Activated naive CD4-positive, alpha-beta T cell treated with anti-CD3 and anti-CD28 coated beads, Interleukin-2, amount 50 U/mL, for 72 hours (primary cell): Measurements from ENCODE around the gene SETBP1. TPM values are rescaled to one million over a fixed set of nuclear protein-coding genes. Genes with fewer than 3 reads are reported as not detected.

Source experiments
- ATAC-seq, 2 donors: fragments of 150-1000 bp; cut with Tn5 transposase; 2 replicates each; pipeline ENCODE4 v1.10.0; 2021; ENCODE audit warnings: mild to moderate bottlenecking in 2 of 2, moderate library complexity in 2 of 2
- DNase-seq, 2 donors: peaks; one replicate each; pipeline ENCODE4 v3.0.0; 2021 to 2022; ENCODE audit warnings: low spot score in 2 of 2
- H3K27ac Mint-ChIP-seq, 2 donors: one replicate each; pipeline ENCODE4 v1.8.0; 2022; ENCODE audit warnings: mild to moderate bottlenecking in 2 of 2, mixed read lengths in 2 of 2
- H3K36me3 Mint-ChIP-seq, 2 donors: one replicate each; pipeline ENCODE4 v1.8.0; 2022; ENCODE audit warnings: mixed read lengths in 2 of 2
- H3K9me3 Mint-ChIP-seq, 2 donors: one replicate each; pipeline ENCODE4 v1.8.0; 2022; ENCODE audit warnings: mixed read lengths in 2 of 2
- total RNA-seq, 2 donors: library from RNA; stranded (reverse); gene quantifications; one replicate each; pipeline ENCODE4 v1.2.3, GENCODE V29; 2022

SETBP1 gene
- total RNA-seq, 2 donors from 2014 or later, result 1.2 to 2.7 TPM

DNA sequence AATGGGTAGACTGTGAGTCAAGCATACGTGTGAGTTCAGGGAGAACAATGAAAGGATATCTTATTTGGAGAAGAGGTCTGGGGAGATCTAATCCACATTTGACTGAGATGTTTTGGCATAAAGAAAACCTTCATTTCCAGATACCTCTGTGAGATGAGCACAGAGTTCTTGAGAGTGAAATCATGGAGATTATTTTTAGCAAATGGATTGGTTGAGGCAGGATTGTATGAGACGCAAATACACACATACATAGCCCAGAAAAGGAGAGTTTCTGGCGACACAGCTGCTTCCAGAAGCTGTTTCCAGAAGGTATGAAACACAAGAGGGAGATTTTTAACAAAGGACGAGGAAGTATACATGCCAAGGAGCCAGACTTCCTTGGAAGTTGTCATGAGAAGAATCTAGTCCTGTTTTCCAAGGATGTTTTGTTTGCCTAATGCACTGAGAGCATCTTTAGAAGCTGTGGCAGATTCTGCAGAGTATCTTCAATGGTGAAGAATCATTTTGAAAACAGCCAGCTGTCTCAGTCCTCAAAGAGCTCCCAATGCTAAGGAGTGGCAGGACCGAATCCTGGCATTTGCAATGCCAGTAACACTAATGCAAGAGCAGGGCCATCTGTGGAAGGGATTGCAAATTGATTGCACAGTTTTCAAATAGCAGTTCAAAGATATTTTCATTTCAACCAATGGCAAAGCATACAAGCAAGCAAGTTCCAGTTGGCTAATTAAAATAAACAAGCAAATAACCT, 177.2 kb downstream of the SETBP1 start:
- DNase-seq (no peak), ATAC-seq (no peak)
- H3K9me3 Mint-ChIP-seq, result peaks cover 9 to 12% of the 10 kb centered on the region in 2 donors
- H3K27ac Mint-ChIP-seq, result no peak overlapping the region
- no peaks in the 10 kb centered on the region for H3K36me3 Mint-ChIP-seq

DNA sequence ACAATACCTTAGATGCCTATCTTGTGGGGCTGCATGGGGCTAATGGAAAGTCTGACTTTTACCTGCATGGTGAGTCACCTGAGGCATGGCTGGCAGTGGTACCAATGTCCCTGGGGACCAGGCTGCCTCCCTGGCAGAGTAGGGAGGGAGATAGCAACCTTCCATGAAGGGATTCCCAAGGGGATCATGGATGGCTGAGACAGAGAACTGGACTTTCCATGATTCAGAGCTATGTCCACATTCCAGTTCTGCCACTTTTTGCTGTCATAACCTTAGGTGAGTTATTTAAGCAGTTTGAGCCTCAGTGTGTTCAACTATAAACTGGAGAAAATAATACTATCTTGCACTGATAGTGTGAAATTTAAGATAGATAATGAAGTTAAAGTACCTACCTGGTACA, 178.6 kb downstream of the SETBP1 start:
- Mint-ChIP-seq H3K9me3 (peaks cover 9 to 12% of the 10 kb centered on the region in 2 donors), H3K36me3 (no peaks in the 10 kb centered on the region), H3K27ac (no peak overlapping the region)
- DNase-seq (no peak), ATAC-seq (no peak)

DNA sequence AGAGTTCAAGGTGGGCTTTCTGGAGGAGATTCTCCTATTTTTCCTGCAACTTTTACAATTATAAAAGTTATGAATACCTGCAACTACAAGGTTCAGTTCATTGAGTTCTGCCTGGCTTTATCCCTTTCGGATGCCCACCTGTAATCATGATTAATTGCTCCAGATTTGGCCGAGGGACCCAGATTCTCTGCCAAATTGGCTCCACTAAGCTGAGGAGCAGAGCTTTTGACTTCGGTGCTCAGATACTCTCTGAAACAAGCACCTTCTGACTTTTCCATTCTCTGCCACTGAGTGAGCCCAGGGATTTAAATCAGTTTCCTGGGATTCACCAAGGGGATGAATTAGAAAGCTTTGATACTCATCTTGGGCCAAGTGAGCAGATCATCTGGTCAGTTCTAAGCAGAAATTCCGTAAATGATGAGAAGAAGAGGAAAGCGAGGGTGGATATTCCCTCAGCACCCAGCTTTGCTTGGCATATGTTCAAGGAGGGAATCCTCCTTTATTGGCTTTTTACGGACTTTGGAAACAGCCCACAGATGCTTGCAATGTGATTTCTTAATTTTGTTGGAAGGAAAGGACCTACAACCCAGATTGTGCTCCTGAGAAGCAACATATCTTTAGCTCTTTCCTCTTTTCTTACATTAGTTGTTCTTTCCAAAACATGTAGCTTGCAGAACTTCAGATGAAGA, 179.2 kb downstream of the SETBP1 start:
- DNase-seq (no peak), ATAC-seq (no peak)
- Mint-ChIP-seq H3K9me3 (peaks cover 6% of the 10 kb centered on the region in 2 donors), H3K27ac (no peak overlapping the region), H3K36me3 (no peaks in the 10 kb centered on the region)

DNA sequence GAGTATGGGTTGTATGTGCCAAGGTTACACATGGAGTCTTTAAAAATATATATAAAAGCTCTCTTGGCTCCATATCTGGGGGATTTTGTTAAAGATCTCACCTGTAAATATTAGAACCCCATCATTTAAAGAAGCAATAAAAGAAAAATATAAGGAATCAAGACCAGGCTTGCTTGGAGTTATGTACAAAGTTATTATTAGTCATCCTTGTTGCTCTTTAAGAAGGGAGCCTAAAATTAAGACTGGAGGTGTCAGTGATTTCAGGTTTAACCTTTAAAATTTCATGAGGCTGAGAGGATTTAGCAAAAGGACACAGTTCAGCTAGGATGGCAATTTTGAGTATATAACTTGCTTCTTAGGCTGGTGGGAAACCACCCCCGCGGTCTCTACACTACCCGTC, 181.4 kb downstream of the SETBP1 start:
- ATAC-seq, result no peak
- H3K27ac Mint-ChIP-seq, result no peak overlapping the region
- DNase-seq, result no peak
- H3K9me3 Mint-ChIP-seq, result peaks cover 5% of the 10 kb centered on the region in 2 donors
- H3K36me3 Mint-ChIP-seq, result no peaks in the 10 kb centered on the region

DNA sequence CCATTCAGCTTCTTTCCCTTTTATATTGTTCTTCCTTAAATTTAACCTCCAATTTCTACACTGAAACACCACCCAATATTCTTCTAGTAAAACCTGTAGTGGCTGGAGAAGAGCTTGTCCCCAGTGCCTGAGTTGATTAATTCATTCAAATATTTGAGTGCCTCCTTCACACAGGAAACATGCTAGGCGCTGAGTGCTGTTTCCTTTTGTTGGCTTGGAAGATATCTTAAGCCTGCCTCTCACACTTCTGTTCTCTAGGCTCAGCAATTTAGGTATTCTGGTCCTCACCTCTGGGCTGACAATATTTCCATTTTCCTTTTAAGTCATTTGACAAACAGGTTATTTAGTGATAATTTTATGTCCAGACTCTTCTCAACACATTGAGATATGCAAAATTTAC, 185.4 kb downstream of the SETBP1 start:
- H3K9me3 Mint-ChIP-seq, result no peaks in the 10 kb centered on the region
- no peak for ATAC-seq
- no peak overlapping the region for H3K27ac Mint-ChIP-seq
- no peak for DNase-seq
- no peaks in the 10 kb centered on the region for H3K36me3 Mint-ChIP-seq

DNA sequence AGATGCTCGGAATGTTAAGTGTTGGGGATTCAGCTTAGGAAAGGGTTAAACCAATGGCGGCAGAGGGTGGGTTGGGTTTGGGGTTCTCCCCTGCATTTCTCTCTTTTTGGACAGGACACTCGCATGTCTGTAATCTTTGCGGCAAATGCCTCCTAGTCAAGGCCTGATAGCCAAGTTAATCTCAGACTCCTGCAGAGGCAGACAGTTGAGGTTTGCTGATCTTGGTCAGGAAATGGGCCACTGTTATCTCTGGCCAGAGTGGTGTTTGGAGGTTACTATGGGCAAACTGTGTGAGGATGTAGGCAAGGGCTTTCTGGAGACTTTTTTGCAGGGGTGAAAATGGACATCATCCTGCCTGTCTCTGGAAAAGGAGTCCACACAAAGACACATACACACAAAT, 188.8 kb downstream of the SETBP1 start:
- Mint-ChIP-seq H3K36me3 (no peaks in the 10 kb centered on the region), H3K9me3 (peaks cover 0 to 4% of the 10 kb centered on the region in 2 donors), H3K27ac (no peak overlapping the region)
- DNase-seq (no peak), ATAC-seq (no peak)

DNA sequence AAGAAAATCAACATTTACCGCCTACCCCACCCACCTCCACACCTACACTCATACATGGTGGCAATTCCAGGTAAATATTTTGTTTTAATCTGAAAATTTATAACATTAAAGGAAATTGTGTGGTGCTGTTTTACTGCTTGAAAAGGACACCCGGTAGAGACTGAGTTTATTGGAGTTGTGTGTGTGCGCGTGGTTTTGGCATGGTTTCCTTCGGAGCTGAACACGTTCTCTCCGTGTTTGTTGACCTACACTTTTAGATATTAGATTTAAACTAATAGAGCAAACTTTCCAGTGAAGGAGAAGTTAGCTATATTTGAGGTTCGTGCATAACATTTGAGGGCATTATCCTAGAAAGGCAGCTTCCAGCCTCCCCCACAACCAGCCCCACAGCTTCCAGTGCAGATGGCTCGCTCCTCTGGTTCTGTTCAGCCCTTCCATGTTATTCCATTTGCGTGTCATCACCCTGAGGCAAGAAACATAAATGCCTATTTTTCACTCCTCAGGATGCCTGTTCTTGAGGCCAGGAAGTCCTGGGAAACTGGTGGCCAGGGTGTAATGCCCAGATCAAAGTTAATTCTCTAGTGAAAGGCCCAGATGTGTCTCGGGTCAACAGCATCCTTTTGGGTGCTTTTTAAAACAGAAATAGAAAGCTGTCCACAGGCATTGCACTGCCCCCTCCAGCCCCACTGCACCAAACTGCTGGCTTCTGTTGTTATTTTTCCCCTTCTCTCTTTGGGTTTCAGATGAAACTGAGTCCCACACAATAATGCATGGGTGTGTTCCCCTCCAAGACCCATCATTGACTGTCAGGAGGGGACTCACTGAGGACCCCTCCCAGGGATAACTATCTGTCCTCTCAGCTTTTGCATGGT, 190.2 kb downstream of the SETBP1 start:
- ATAC-seq (no peak), DNase-seq (no peak)
- H3K27ac Mint-ChIP-seq, result no peak overlapping the region
- H3K36me3 Mint-ChIP-seq, result no peaks in the 10 kb centered on the region
- peaks cover 4 to 8% of the 10 kb centered on the region in 2 donors for H3K9me3 Mint-ChIP-seq

DNA sequence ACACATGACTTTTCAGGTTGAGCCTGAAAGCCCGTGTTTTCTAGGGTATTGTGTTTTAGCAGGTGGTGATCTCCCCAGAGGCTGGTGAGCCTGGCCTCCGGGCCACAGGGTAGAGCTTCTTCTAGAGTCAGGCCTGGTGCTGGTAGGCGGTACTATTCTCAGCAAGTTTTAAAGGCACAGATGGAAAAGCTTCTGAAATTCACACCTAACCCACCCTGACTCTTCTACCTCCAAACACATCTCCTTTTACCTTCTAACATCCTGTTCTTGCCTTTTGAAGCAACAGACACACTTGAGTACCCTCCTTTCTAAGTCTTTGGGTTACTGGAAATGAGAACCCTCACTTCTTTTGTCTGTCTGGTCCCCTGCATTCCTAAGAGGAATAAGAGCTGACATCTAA, 191.1 kb downstream of the SETBP1 start:
- ATAC-seq (no peak), DNase-seq (no peak)
- Mint-ChIP-seq H3K27ac (no peak overlapping the region), H3K36me3 (no peaks in the 10 kb centered on the region), H3K9me3 (peaks cover 4 to 8% of the 10 kb centered on the region in 2 donors)

DNA sequence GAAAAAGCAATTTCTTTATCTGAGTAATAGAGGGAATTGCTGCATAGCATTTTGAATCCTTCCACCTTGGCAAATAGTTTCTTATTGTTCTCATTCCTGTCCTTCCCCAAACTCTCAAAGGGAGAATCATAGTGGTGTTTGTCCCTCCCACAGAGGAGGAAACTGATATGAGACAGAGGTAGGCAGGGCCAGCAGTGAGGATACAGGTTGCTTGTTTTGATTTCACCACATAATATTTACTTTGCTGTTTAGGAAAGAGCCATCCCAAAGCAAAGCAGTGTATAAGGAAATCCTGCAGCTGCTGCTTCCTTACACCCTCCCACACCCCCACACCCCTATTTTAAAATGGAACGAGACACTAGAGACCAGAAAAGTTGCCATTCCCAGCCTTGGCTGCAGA, 195.3 kb downstream of the SETBP1 start:
- peaks cover 0 to 9% of the 10 kb centered on the region in 2 donors for H3K36me3 Mint-ChIP-seq
- H3K9me3 Mint-ChIP-seq, result peaks cover 4 to 13% of the 10 kb centered on the region in 2 donors
- ATAC-seq, result no peak
- no peak for DNase-seq
- H3K27ac Mint-ChIP-seq, result no peak overlapping the region

DNA sequence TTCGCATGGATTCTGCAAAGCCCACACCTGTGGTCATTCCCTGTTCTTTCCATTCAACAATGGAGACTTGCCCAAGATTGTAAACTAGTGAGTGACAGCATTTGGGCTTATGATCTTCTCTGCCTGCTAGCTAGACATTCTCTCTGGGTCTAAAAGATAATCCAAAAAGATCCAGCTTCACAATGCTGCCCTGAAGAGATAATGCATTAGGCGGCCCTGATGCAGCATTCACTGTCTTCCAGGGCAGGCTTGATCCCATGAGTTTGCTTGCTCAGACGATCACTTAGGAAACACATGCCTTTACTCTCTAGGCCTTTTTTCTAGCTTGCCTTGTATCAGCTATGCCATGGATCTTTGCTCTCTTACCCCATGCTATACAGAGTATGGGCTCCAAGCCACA, 196.1 kb downstream of the SETBP1 start:
- H3K9me3 Mint-ChIP-seq, result peaks cover 4 to 13% of the 10 kb centered on the region in 2 donors
- no peak for DNase-seq

DNA sequence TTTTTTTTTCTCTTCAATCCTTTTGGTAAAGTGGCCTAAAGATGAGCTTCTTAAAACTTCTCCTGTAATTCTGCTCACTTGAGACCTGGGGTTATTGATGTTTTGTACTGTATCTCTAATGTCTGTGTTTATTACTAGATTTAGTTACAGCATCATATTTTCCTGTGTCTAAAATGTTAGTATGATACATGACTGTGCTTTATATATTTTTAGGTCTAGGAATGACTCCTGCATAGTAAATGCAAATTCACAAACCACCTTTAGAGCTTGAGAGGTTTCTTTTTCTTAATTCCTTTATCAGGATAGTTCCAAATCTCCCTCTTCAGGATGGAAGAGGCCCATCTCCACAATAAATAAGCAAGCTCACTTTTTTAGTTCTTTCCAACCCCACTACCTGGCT, 197.6 kb downstream of the SETBP1 start:
- H3K9me3 Mint-ChIP-seq, result peaks cover 4 to 13% of the 10 kb centered on the region in 2 donors
- H3K27ac Mint-ChIP-seq, result no peak overlapping the region
- no peak for DNase-seq
- ATAC-seq, result no peak
- peaks cover 0 to 9% of the 10 kb centered on the region in 2 donors for H3K36me3 Mint-ChIP-seq

More for the DNA sequence above, 196.1 kb downstream of the SETBP1 start:
- H3K27ac Mint-ChIP-seq, result no peak overlapping the region
- peaks cover 0 to 9% of the 10 kb centered on the region in 2 donors for H3K36me3 Mint-ChIP-seq
- no peak for ATAC-seq

DNA sequence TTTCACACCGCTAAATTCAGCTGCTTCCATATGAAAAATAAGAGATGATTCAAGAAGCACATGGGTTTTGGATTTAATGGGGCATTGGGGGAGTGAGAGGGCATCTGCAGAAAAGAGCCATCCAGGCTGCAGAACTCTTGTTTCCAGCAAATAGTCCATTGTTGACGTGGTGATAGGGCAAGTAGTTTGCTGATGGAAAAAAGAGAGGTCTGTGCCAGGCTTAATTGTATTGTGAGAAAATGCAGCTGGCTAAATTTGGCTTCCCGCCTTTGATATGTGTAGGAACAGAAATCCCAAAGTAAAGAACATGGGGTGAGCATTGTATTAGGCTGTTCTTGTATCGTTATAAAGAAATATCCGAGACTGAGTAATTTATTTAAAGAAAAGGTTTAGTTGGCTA, 199.5 kb downstream of the SETBP1 start:
- Mint-ChIP-seq H3K9me3 (peaks cover 0 to 5% of the 10 kb centered on the region in 2 donors), H3K27ac (no peak overlapping the region), H3K36me3 (peaks cover 0 to 9% of the 10 kb centered on the region in 2 donors)
- ATAC-seq (no peak), DNase-seq (no peak)

DNA sequence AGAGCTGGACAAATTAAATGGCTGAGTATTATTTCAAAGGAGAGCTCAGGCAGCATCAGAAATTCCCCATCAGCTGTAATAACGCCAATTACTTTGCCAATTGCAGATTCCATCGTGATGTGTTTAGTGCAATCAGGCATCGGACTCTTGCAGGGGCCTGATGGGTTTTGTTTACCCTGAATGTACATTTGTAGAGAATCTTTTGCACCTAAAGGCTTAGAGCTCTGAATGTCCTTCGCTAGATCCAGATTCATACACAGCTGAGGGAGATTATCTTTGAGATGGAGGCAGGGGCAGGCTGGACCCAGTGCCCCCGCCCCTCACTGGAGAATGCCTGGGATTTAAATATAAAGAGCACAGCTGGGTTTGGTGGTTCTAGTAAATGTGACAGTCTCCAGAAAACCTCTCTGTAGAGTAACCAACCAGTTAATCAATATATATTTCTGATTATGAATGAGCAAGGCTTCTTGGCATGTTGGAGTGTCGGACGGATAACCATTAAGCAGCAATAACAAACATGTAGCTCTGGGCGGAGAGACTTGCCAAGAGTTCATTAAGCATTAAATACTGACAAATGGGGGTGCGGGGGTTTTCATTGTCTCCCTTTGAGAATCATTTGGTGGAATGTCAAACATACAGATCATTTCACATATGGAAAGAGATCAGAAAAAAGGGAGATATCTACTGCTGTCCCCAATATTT, 200.9 kb downstream of the SETBP1 start:
- H3K27ac Mint-ChIP-seq, result no peak overlapping the region
- peaks cover 0 to 5% of the 10 kb centered on the region in 2 donors for H3K9me3 Mint-ChIP-seq
- peaks cover 0 to 9% of the 10 kb centered on the region in 2 donors for H3K36me3 Mint-ChIP-seq
- ATAC-seq, result no peak
- no peak for DNase-seq

DNA sequence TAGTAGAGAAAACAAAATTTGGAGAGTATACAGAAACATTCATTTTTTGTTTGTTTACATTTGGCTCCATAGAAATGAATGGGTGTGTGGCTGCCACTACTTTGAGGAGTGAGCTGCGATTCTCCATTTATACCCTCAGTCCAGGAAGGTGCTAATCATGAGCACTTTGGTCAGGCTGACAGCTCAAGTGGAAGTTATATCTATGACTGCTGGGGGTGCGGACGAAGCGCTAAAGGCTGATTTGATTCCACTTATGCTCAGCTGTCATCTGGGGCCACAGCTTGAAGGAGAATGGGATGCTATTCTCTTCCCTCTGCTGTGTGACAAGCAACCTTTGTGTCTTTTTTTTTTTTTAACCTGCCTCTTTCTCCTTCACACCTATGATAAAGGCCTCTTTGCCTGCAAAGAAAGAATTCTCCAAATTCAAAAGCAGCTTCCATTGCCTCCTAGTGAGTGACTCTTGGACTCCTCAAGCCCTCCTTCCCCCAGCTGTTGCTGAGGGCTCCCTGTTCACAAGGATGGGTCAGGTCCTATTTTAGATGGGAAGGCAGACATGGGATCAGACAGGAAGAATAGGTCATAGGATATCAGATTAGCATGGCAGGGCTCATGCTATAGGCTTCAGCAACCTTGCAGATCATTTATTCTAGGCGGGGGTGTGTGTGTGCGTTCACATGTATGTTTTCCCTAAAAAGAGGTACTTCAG, 201.6 kb downstream of the SETBP1 start:
- Mint-ChIP-seq H3K9me3 (peaks cover 0 to 5% of the 10 kb centered on the region in 2 donors), H3K27ac (no peak overlapping the region), H3K36me3 (peaks cover under 1 to 10% of the 10 kb centered on the region in 2 donors)
- no peak for ATAC-seq
- DNase-seq, result no peak

DNA sequence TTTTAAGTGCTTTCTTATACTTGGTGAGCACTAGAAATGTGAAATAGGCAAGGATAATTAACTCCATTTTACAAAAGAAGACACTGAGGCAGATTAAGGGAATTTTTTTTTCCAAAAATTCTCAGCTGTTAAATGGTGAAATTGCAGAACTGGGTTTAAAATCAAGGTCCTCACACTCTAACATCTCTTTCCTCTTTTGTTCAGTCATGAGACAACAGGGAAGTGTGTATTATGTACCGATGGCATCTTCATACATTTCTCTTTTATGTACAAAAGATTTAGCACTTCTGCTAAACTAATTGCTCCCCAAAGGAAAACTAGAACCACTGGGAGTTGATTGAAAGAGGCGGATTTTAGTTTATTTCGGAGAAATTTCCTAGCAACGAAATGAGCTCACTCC, 203.0 kb downstream of the SETBP1 start:
- ATAC-seq (no peak), DNase-seq (no peak)
- Mint-ChIP-seq H3K36me3 (peaks cover 5 to 14% of the 10 kb centered on the region in 2 donors), H3K27ac (no peak overlapping the region), H3K9me3 (peaks cover 3 to 9% of the 10 kb centered on the region in 2 donors)

DNA sequence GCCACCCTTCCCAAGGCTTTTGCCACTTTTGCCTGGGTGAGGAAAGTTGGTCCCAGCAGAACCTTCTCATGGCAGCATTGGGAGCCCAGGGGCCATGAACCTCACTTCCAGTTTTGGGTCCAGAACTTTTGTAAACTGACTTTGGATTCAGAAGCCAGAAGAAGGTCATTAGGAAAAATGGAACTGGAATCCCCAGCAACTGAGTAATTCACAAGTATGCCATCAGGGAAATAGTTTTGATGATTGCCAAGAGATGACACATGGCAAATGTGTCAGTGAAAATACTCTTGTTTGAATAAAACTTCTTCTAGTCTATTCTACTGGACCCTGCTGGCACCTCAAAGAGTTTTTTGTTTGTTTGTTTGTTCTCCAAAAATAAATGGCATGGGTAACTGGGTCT, 203.7 kb downstream of the SETBP1 start:
- no peak for DNase-seq
- Mint-ChIP-seq H3K9me3 (peaks cover 3 to 8% of the 10 kb centered on the region in 2 donors), H3K36me3 (peaks cover 5 to 14% of the 10 kb centered on the region in 2 donors), H3K27ac (no peak overlapping the region)
- ATAC-seq, result no peak
